ENCODE results near the gene TMPRSS13.

DNA sequence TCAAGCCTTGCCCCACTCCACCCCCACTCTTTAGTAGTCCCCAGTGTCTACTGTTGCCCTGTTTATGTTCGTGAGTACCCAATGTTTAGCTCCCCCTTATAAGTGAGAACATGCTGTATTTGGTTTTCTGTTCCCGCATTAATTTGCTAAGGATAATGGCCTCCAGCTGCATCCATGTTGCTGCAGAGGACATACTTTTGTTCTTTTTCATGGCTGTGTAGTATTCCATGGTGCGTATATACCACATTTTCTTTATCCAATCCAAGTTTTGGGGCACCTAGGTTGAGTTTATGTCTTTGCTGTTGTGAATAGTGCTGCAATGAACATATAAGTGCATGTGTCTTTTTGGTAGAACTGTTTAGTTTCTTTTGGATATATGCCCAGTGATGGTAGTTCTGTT is 36.6 kb downstream of the TMPRSS13 start:
- TF ChIP-seq CTCF (IDR thresholded peaks at IDR 0.05) (no peak), POLR2A (IDR thresholded peaks at IDR 0.05) (no peak)
